Stomach (tissue), 4 donors: ENCODE measurements around the gene GLCE.

ENCODE experiments used
- EP300 ChIP-seq: sonication (generic); formaldehyde crosslinking; IDR thresholded peaks from one replicate; pipeline ENCODE4 v1.6.1; 2017; ENCODE audit warnings: antibody characterized with exemption
- TF ChIP-seq, protein P1 (sequence below), 7 experiments: fragments of 450-650 bp in 4 of 7; fragments of 200-600 bp in 3 of 7; sonication (generic) in 3 of 7; IDR thresholded peaks; one replicate each; pipeline ENCODE4 v1.5.1; 2016 to 2019; ENCODE audit warnings: antibody characterized with exemption in 7 of 7, control low read depth in 2 of 7, mild to moderate bottlenecking in 1 of 7

DNA sequence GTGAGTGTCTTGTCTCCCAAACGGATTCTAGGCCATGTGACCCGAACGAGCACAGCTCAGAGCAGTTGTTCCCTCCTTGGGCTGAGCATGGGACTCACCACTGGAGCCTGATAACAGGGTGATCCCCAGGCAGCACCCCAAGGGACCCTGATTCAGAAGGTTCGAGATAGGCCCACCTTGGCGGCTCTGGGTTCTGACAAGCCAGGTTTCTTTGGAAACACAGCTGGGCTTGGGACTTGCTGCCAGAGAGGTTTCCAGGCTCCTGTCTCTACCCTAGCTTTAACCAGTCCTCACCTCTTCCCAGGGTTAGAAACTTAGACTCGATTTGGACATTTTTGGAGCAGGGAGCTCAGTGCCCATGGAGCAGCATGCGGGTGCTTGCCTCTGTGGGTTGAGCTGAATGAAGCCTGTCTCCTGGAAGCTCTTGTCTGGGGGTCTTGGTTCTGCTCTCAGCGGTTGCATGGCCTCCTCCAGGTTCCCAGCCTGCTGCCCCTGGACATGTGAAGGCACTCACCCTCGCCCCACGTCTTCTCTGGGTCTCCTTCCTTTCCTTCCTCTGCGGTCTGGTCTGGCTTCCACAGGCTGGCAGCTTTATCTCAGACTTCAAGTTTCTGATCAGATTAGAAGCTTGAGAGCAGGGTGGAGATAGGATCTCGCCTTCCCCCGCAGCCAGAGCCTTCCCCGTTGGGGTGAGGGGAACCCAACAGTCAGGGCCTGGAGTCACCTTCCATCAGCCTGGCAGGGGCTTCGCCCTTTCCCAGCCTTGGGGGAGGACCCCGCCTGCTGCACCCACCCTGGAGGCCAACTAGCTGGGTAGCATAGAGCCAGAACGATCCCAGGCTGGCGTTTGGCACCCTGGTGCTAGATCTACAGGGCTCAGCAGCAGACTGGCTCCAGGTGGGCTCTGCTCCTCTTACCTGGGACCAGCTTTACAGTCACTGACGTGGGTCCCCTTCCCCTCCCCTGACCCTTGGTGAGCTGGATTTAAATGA, 159.2 kb downstream of the GLCE start:
- TF ChIP-seq EP300: no peak
- TF ChIP-seq, protein P1, sequence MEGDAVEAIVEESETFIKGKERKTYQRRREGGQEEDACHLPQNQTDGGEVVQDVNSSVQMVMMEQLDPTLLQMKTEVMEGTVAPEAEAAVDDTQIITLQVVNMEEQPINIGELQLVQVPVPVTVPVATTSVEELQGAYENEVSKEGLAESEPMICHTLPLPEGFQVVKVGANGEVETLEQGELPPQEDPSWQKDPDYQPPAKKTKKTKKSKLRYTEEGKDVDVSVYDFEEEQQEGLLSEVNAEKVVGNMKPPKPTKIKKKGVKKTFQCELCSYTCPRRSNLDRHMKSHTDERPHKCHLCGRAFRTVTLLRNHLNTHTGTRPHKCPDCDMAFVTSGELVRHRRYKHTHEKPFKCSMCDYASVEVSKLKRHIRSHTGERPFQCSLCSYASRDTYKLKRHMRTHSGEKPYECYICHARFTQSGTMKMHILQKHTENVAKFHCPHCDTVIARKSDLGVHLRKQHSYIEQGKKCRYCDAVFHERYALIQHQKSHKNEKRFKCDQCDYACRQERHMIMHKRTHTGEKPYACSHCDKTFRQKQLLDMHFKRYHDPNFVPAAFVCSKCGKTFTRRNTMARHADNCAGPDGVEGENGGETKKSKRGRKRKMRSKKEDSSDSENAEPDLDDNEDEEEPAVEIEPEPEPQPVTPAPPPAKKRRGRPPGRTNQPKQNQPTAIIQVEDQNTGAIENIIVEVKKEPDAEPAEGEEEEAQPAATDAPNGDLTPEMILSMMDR (IDR thresholded peaks at IDR 0.05): no peak
